Nephron progenitor cell (in vitro differentiated cells): ENCODE results near the gene MED12L.
A peak's percentile ranks its signal among the peaks of the same experiment; 100 is the strongest.

Experiments used
- DNase-seq: peaks from one replicate; pipeline ENCODE4 v3.0.0; 2021
- H3K27ac Mint-ChIP-seq: 2 replicates; pipeline ENCODE4 v1.8.0; 2021; ENCODE audit warnings: mild to moderate bottlenecking, moderate library complexity, mixed read lengths
- H3K27me3 Mint-ChIP-seq: 2 replicates; pipeline ENCODE4 v1.8.0; 2021; ENCODE audit warnings: mild to moderate bottlenecking, low read depth, mixed read lengths; ENCODE audit not compliant: poor library complexity
- H3K36me3 Mint-ChIP-seq: 2 replicates; pipeline ENCODE4 v1.8.0; 2021; ENCODE audit warnings: low read depth, mixed read lengths
- H3K4me1 Mint-ChIP-seq: 2 replicates; pipeline ENCODE4 v1.8.0; 2021; ENCODE audit warnings: mixed read lengths
- H3K4me3 Mint-ChIP-seq: 2 replicates; pipeline ENCODE4 v1.8.0; 2021; ENCODE audit warnings: mild to moderate bottlenecking, moderate library complexity, mixed read lengths
- H3K9me3 Mint-ChIP-seq: 2 replicates; pipeline ENCODE4 v1.8.0; 2021; ENCODE audit warnings: mild to moderate bottlenecking, moderate library complexity, mixed read lengths
- CTCF ChIP-seq: fragments of 200-600 bp; sonication (generic); IDR thresholded peaks from 2 replicates; pipeline ENCODE4 v1.5.0; 2021; ENCODE audit warnings: antibody characterized with exemption

Gene MED12L

GRCh38 chr3:151351219-151351618 is 265.8 kb downstream of the MED12L start:
- no peaks in the 10 kb centered on the region for H3K27me3 Mint-ChIP-seq

GRCh38 chr3:151351648-151352047 is 266.2 kb downstream of the MED12L start:
- no peak for TF ChIP-seq CTCF
- Mint-ChIP-seq H3K27me3 (no peaks in the 10 kb centered on the region), H3K36me3 (peaks cover 17% of the 10 kb centered on the region), H3K27ac (no peak overlapping the region), H3K9me3 (no peaks in the 10 kb centered on the region), H3K4me1 (peaks cover 4% of the 10 kb centered on the region), H3K4me3 (no peak overlapping the region)
- DNase-seq, result no peak

More at GRCh38 chr3:151351219-151351618, 265.8 kb downstream of the MED12L start:
- Mint-ChIP-seq H3K27ac (no peak overlapping the region), H3K4me3 (no peak overlapping the region), H3K9me3 (no peaks in the 10 kb centered on the region), H3K4me1 (peaks cover 4% of the 10 kb centered on the region), H3K36me3 (peaks cover 17% of the 10 kb centered on the region)
- TF ChIP-seq CTCF, result no peak
- DNase-seq, result no peak

- no peak for DNase-seq
- Mint-ChIP-seq H3K9me3 (no peaks in the 10 kb centered on the region), H3K27me3 (no peaks in the 10 kb centered on the region), H3K4me1 (no peaks in the 10 kb centered on the region), H3K27ac (peak overlapping the region; percentile 7), H3K4me3 (no peak overlapping the region), H3K36me3 (peaks cover 20% of the 10 kb centered on the region)
- TF ChIP-seq CTCF, result no peak
Observed at GRCh38 chr3:151356794-151357462, 271.5 kb downstream of the MED12L start.

GRCh38 chr3:151357463-151357850 is 272.0 kb downstream of the MED12L start:
- Mint-ChIP-seq H3K27me3 (no peaks in the 10 kb centered on the region), H3K27ac (peak overlapping the region; percentile 7), H3K36me3 (peaks cover 26% of the 10 kb centered on the region), H3K9me3 (no peaks in the 10 kb centered on the region), H3K4me1 (no peaks in the 10 kb centered on the region), H3K4me3 (no peak overlapping the region)
- TF ChIP-seq CTCF, result no peak
- no peak for DNase-seq

- no peaks in the 10 kb centered on the region for H3K9me3 Mint-ChIP-seq
- no peak for TF ChIP-seq CTCF
- H3K36me3 Mint-ChIP-seq, result peaks cover 44% of the 10 kb centered on the region
- H3K27ac Mint-ChIP-seq, result no peak overlapping the region
- DNase-seq, result no peak
- peaks cover 9% of the 10 kb centered on the region for H3K4me1 Mint-ChIP-seq
- no peaks in the 10 kb centered on the region for H3K27me3 Mint-ChIP-seq
- H3K4me3 Mint-ChIP-seq, result no peak overlapping the region
Observed at GRCh38 chr3:151362751-151363174, 277.3 kb downstream of the MED12L start.

GRCh38 chr3:151366993-151367392 is 281.5 kb downstream of the MED12L start:
- H3K36me3 Mint-ChIP-seq, result peaks cover 42% of the 10 kb centered on the region
- TF ChIP-seq CTCF, result no peak
- H3K27me3 Mint-ChIP-seq, result no peaks in the 10 kb centered on the region
- no peak overlapping the region for H3K4me3 Mint-ChIP-seq
- H3K4me1 Mint-ChIP-seq, result peaks cover 9% of the 10 kb centered on the region
- H3K27ac Mint-ChIP-seq, result no peak overlapping the region
- DNase-seq, result no peak
- no peaks in the 10 kb centered on the region for H3K9me3 Mint-ChIP-seq
